HG03060 (cell line): ENCODE measurements around the gene POR.

Source experiments
- ATAC-seq: cut with Tn5 transposase; IDR thresholded peaks from one replicate; pipeline ENCODE4 v1.9.1; 2021; ENCODE audit warnings: low read depth, moderate number of reproducible peaks; ENCODE audit not compliant: unreplicated experiment

POR gene

DNA sequence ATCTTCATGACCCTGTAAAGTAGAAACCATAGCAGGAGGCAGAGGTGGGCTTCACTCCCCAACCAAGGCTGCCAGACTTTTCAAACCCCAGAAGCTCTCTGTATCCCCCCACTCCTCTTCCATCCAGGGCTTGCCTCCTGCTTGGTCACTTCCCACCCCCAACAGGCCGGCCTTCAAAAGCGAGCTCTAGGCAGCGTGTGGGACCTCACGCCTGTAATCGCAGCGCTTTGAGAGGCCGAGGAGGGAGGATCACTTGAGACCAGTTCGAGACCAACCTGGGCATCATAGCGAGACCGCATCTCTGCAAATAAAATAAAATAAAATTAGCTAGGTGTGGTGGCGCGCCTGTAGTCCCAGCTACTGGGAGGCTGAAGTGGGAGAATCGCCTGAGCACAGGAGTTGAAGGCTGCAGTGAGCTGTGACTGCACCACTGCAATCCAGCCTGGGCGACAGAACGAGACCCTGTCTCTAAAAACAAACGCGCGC is 743 bp upstream of the POR start:
- ATAC-seq, result no peak

DNA sequence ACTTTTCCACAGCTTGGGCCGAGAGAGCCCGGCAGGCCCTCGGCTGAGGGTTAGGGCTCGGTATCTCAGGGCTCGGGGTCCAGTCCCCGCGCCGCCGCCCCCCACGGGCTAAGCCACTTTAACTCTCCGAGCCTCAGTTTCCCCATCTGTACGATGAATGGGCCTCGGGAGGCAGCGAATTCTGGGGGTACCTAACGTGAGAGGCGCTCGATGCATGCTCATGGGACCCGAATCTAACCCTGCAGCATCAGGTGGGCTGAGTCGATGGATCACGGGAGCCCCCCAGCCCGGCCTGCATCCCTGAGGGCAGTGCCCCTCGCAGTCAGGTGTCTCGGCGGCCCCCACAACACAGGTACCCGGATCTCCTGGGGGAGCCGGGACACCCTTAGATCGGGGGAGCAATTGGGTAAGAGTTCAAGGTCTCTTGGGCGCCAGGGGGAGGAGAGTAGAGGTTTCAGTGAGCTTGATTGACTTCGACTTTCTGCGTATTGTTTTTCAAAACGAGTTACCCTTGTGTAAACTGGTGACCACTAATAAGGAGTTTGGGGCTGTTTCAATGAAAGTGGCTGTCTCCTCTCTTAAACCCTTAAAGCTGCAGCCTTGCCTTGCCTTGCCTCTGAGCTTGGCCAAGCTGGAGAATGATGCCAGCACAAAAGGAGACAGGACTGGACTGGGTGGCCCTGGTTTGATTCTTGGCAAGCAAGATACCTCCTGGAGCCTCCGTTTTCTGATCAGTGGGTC is 631 bp downstream of the POR start:
- peak; percentile 17 for ATAC-seq

DNA sequence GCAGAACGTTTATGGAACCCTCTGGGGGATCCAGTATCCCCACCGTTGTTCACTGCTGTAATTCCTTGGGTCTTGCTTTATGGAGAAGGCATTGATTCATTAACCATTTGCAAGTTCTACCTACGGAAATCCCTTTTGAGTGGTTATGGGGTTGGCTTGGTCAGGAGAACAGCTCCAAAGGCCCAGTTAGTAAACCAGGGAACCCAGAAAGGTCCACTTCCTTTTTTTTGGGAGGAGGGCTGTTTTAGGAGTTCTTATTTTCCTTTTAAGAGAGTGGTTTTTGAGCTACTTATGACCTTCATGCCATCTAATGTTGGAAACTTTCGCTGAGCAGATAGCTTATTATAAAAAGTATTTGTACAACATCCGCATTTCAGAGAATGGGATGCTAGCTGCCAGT is 1.3 kb downstream of the POR start:
- ATAC-seq, result no peak

DNA sequence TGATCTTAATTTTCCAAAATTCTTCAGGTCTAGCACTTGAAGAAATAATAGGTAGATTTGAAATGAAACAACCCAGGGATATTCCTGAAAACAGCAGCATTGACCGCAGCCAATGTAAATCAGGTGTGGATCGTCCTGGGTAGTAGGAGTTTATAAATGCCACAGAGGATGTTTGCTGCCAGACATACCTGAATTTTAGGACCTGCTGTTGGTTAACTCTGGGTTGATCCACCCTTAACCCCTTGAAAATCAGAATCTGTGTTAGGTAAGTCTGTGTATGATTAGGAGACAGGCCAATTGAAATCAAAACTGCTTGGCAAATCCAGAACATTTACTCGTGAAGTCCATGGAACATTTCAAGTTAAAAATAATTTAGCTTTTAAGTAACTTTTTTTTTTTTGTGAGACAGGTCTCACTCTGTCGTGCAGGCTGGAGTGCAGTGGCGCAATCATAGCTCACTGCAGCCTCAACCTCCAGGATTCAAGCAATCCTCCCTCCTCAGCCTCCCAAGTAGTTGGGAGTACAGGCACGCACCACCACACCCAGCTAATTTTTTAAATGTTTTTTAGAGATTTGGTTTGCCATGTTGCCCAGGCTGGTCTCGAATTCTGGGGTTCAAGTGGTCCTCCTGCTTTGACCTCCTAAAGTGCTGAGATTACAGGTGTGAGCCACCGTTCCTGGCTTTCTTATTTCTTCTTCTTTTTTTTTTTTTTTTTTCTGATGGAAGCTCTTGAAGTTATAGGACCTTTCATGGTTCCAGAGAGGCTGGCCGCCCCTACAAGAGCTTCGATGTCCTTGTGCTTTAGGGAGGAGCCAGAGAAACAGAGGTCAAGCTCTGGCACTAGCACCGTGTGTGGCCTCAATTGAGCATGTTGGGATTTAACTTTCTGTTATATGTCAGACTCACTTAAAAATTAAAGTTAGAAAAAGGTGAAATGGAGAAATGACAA is 2.0 kb downstream of the POR start:
- no peak for ATAC-seq

GRCh38 chr7:75920431-75921161 is 5.6 kb downstream of the POR start:
- no peak for ATAC-seq

DNA sequence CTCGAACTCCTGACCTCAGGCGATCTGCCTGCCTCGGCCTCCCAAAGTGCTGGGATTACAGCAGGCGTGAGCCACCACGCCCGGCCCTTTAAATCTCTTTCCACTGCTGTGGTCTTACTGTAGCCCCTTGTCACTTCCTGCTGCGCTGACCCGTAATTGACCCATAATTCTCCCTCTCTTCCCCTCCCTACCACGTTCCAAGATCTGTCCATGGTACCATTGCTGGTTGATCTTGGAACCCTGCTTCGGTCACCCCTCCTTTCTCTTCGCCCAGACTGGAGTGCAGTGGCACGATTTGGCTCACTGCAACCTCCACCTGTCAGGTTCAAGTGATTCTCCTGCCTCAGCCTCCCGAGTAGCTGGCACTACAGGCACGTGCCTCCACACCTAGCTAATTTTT is 6.5 kb downstream of the POR start:
- no peak for ATAC-seq

DNA sequence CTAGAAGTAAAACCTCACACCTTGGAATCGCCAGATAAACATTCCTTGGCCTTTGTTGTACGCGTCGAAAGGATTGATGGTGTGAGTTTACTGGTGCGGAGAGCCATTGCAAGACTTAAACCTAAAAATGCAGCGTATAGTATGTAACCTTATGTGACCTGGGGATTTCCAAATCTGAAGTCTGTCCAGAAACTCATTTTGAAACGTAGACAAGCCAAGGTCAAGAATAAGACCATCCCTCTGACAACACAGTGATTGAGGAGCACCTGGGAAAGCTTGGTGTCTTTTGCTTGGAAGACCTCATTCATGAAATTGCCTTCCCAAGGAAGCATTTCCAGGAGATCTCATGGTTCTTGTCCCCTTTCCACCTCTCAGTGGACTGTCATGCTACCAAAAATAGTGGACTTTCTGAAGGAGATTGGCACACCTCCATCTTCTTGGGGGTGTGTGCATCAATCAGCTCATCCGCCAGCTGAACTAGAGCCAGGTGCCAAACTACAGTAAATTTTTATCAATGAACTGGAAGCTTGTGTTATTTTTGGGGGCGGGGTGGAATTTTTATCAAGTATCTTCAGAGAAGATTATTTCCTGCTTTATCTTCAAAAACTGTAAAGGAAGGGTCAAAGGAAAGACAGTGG is 8.1 kb downstream of the POR start:
- ATAC-seq, result no peak

DNA sequence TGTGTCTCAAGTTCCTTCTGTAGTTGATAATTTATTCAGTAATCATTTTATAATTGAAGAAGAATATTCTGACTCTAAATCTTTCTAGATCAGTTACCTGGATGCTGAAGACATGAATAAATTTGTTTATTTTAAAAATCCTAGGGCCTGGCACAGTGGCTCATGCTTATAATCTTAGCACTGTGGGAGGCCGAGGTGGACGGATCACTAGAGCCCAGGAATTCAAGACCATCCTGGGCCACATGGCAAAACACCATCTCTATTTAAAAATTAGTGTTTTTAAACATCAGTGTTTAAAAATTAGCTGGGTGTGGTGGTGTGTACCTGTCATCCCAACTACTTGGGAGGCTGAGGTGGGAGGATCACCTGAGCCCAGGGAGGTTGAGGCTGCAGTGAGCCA is 9.3 kb downstream of the POR start:
- ATAC-seq, result no peak

GRCh38 chr7:75924889-75925288 is 9.9 kb downstream of the POR start:
- ATAC-seq, result no peak

GRCh38 chr7:75925717-75926435 is 10.9 kb downstream of the POR start:
- ATAC-seq, result no peak

DNA sequence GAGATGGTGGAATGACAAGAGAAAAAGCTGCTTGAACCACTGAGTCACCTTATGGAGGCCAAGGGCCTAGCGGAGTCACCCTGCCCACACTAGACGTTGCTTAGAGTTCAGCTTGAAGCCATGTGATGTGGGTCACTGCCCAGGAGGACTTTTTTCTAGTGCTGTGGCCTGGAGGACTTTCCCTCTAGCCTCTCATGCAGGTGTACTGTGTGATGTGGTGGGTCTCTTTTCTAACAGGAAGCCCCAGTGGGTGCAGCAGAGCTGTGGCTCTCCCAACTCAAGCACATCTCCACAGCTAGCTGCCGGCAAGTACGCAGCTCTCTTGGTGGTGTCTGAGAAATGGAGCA is 13.6 kb downstream of the POR start:
- no peak for ATAC-seq

GRCh38 chr7:75931680-75932079 is 16.7 kb downstream of the POR start:
- no peak for ATAC-seq

GRCh38 chr7:75937958-75938786 is 23.2 kb downstream of the POR start:
- no peak for ATAC-seq

GRCh38 chr7:75938921-75939320 is 24.0 kb downstream of the POR start:
- no peak for ATAC-seq

DNA sequence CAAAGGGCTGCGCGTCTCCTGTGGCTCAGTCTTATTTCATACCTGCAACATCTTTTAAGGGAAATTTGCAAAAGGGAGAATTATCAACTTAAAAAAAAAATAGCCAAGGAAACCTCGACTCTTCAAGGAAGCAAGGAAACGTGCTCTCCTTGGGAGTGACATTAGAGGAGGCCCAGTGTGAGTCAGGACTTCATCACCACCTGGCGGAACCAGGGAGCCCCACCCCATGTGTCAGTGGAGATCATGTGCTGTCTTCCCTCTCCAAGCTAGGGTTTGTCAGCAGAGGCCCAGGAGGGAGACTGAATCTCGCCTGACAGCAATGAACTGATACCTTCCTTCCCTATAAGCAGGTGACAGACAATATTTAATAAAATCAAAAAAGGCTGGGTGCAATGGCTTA is 28.9 kb downstream of the POR start:
- no peak for ATAC-seq

DNA sequence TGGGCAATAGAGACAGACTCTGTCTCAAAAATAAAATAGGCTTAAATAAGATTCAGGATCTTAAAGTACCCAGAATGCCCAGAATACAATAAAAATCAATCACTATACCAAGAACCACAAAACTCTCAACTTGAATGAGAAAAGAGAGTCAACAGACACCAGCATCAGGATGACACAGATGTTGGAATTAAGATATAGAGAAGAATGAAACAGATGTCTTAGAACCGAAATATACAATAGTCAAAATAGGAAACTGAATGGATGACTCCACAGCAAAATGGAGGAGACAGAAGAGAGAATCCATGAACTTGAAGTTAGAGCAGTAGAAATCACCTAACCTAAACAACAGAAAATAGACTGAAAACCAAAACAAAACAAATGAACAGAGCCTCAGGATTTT is 29.6 kb downstream of the POR start:
- no peak for ATAC-seq

DNA sequence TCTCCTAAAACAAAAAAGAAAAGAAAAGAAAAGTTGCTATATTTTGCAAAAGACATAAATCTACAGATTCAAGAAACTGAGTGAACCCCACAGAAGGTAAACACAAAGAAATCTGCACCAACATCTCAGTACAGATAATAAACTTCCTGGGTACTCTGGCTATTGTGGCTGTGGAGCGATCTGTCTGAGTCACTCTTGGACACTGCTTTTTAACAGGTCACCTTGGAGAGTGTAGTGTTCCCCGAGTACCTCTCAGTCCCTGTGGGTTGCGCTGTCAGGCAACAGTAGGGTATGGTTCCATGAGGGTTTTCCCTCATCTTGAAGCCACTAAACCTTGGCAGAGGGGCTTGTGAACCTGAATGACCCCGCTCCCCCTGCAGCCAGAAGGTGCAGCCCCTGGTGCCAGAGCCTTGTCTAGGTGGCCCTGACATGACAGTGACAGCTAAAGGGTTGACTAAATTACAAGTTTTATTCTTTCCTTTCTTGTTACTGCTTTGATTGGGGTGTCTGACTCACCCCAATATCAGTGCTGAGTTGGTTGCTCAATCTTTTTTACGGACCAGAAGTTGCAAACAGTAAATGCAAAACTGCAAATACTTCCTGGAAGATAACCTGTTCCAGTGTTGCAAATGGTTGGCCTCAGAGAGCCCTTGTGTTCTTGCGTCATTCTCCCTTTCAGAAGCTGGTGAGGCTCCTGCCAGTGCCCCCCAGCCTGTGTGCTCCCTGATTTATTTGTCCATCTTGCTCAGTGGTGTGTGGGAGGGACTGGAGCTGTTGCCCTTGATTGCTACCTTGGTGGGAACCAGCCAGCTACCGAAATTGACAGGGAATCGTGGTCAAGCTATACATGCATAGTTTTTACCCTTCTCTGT is 30.6 kb downstream of the POR start:
- ATAC-seq, result no peak

GRCh38 chr7:75946207-75946855 is 31.4 kb downstream of the POR start:
- no peak for ATAC-seq
